ENCODE measurements around the gene OFD1.

GRCh38 chrX:13697455-13697854 lies 37.1 kb upstream of the OFD1 start:
- TF ChIP-seq POLR2A (IDR thresholded peaks at IDR 0.05; ENCODE audit: low read depth, low read length): no peak
- TF ChIP-seq TAF1 (IDR thresholded peaks at IDR 0.05; ENCODE audit: borderline replicate concordance, low read depth, low read length): no peak

Measured in GM12892 (cell line).